Measurements from ENCODE around the gene PSME3. TPM values are rescaled to one million over a fixed set of nuclear protein-coding genes. Genes with fewer than 3 reads are reported as not detected.

PSME3 gene
- total RNA-seq, 1 donor from 2014 or later: 138 TPM

GRCh38 chr17:42817866-42818265, 15.3 kb upstream of the PSME3 start:
- no peak for DNase-seq (ENCODE audit: low read depth)

GRCh38 chr17:42818379-42818778, 14.8 kb upstream of the PSME3 start:
- DNase-seq (ENCODE audit: low read depth): no peak

- DNase-seq (ENCODE audit: low read depth): peak; percentile 49
Observed at GRCh38 chr17:42819939-42820535, 13.2 kb upstream of the PSME3 start.

GRCh38 chr17:42821176-42821575, 12.0 kb upstream of the PSME3 start:
- no peak for DNase-seq (ENCODE audit: low read depth)

GRCh38 chr17:42827472-42827871, 5.7 kb upstream of the PSME3 start:
- DNase-seq (ENCODE audit: low read depth): no peak

GRCh38 chr17:42830971-42831370, 2.2 kb upstream of the PSME3 start:
- no peak for DNase-seq (ENCODE audit: low read depth)

GRCh38 chr17:42832213-42832933, 824 bp upstream of the PSME3 start:
- DNase-seq (ENCODE audit: low read depth): no peak

GRCh38 chr17:42833767-42834422, 698 bp downstream of the PSME3 start:
- DNase-seq (ENCODE audit: low read depth): no peak

GRCh38 chr17:42835732-42836131, 2.5 kb downstream of the PSME3 start:
- peak; percentile 34 for DNase-seq (ENCODE audit: low read depth)

- DNase-seq (ENCODE audit: low read depth): no peak
Observed at GRCh38 chr17:42841975-42842685, 8.9 kb downstream of the PSME3 start.

GRCh38 chr17:42843358-42843934, 10.2 kb downstream of the PSME3 start:
- DNase-seq (ENCODE audit: low read depth): peak; percentile 63

- DNase-seq (ENCODE audit: low read depth): no peak
Observed at GRCh38 chr17:42844271-42844670, 11.1 kb downstream of the PSME3 start, which contains the start of gene AOC2. Gene AOC2, plus strand, starts transcription at chr17:42844580. Its CDS starts 47 bp downstream, at chr17:42844627.

- DNase-seq (ENCODE audit: low read depth): no peak
Observed at GRCh38 chr17:42844761-42845555, 11.8 kb downstream of the PSME3 start.

GRCh38 chr17:42845556-42845917, 12.3 kb downstream of the PSME3 start:
- DNase-seq (ENCODE audit: low read depth): no peak

GRCh38 chr17:42845918-42846593, 12.9 kb downstream of the PSME3 start:
- peak; percentile 11 for DNase-seq (ENCODE audit: low read depth)

- peak; percentile 38 for DNase-seq (ENCODE audit: low read depth)
Observed at GRCh38 chr17:42846594-42847280, 13.5 kb downstream of the PSME3 start.

GRCh38 chr17:42848093-42848492, 14.9 kb downstream of the PSME3 start:
- DNase-seq (ENCODE audit: low read depth): no peak

GRCh38 chr17:42849031-42849430, 15.8 kb downstream of the PSME3 start:
- DNase-seq (ENCODE audit: low read depth): no peak

GRCh38 chr17:42849451-42850181, 16.4 kb downstream of the PSME3 start:
- peak; percentile 65 for DNase-seq (ENCODE audit: low read depth)

All from renal cortical epithelial cell (primary cell).